T-cell (primary cell): ENCODE data around the gene KRTAP12-2. TPM values are rescaled to one million over a fixed set of nuclear protein-coding genes. Genes with fewer than 3 reads are reported as not detected.

ENCODE experiments used
- total RNA-seq, 35 experiments: library from RNA in 6 of 35; stranded (reverse) in 6 of 35; fragments of 120-200 nt in 1 of 35; gene quantifications; one replicate each; pipeline versions ENCODE4 v1.2.1 to v1.2.4 and lab custom pipeline; 2013 to 2026

Gene KRTAP12-2
- total RNA-seq, 5 donors from 2014 or later (not counting 1 experiment from before 2014, with no cell fraction given) = not detected

Other genes starting within 250 kb of the KRTAP12-2 start
- 1 to 10 TPM in 2 of 5 donors, under 1 TPM in 3; 0.76 to 2.2 (median 0.98) TPM for gene LRRC3, start 211.4 kb downstream of the KRTAP12-2 start, total RNA-seq
- not detected for gene KRTAP10-1, start 126.7 kb downstream of the KRTAP12-2 start, total RNA-seq
- gene KRTAP10-2, start 115.4 kb downstream of the KRTAP12-2 start, total RNA-seq = not detected
- gene KRTAP10-3, start 108.1 kb downstream of the KRTAP12-2 start, total RNA-seq = not detected
- gene KRTAP10-4, start 93.2 kb downstream of the KRTAP12-2 start, total RNA-seq = not detected
- not detected for gene KRTAP10-5, start 86.3 kb downstream of the KRTAP12-2 start, total RNA-seq
- not detected for gene KRTAP10-6, start 74.4 kb downstream of the KRTAP12-2 start, total RNA-seq
- gene KRTAP10-7, start 66.3 kb downstream of the KRTAP12-2 start, total RNA-seq = not detected
- gene KRTAP10-8, start 54.8 kb downstream of the KRTAP12-2 start, total RNA-seq = not detected
- gene KRTAP10-9, start 39.8 kb downstream of the KRTAP12-2 start, total RNA-seq = not detected
- gene KRTAP10-10, start 29.6 kb downstream of the KRTAP12-2 start, total RNA-seq = not detected
- gene KRTAP10-11, start 20.5 kb downstream of the KRTAP12-2 start, total RNA-seq = not detected
- not detected for gene KRTAP12-4, start 12.3 kb downstream of the KRTAP12-2 start, total RNA-seq
- not detected for gene KRTAP12-3, start 9.0 kb downstream of the KRTAP12-2 start, total RNA-seq
- gene KRTAP12-1, start 15.2 kb upstream of the KRTAP12-2 start, total RNA-seq = not detected
- not detected for gene KRTAP10-12, start 30.2 kb upstream of the KRTAP12-2 start, total RNA-seq
- gene TSPEAR, start 44.6 kb upstream of the KRTAP12-2 start, total RNA-seq = not detected
- 100 to 1,000 TPM; 124 to 157 (median 134) TPM for gene UBE2G2, start 134.9 kb upstream of the KRTAP12-2 start, total RNA-seq
- gene SUMO3, start 151.1 kb upstream of the KRTAP12-2 start, total RNA-seq = 10 to 100 TPM; 49.1 to 77.1 (median 53.7) TPM
- 10 to 100 TPM; 73.4 to 91.1 (median 90.2) TPM for gene PTTG1IP, start 206.8 kb upstream of the KRTAP12-2 start, total RNA-seq